Spleen (tissue), 11 donors: ENCODE measurements around the gene ABI3BP. TPM values are rescaled to one million over a fixed set of nuclear protein-coding genes. Genes with fewer than 3 reads are reported as not detected.

Experiments used
- DNase-seq: peaks from one replicate; pipeline ENCODE4 v3.0.0-alpha.2; 2020
- H3K27ac ChIP-seq, 8 donors: fragments of 200-600 bp; sonication (generic) in 7 of 8; 1 replicate in 4 of 8; 2 replicates in 4 of 8; pipeline versions ENCODE4 v1.5.0 to v1.8.0; 2016 to 2021; ENCODE audit warnings: inconsistent platforms in 4 of 8, mild to moderate bottlenecking in 4 of 8, moderate library complexity in 1 of 8
- H3K27me3 ChIP-seq, 7 donors: fragments of 200-600 bp; sonication (generic) in 6 of 7; replicated peaks in 1 of 7; 1 replicate in 4 of 7; 2 replicates in 3 of 7; pipeline versions ENCODE4 v1.5.0 to v1.8.0; 2016 to 2021; ENCODE audit warnings: inconsistent platforms in 3 of 7, mild to moderate bottlenecking in 1 of 7
- H3K36me3 ChIP-seq, 6 donors: fragments of 200-600 bp; sonication (generic) in 5 of 6; 1 replicate in 4 of 6; 2 replicates in 2 of 6; pipeline versions ENCODE4 v1.5.0 to v1.8.0; 2016 to 2021; ENCODE audit warnings: inconsistent platforms in 2 of 6
- H3K4me1 ChIP-seq, 6 donors: fragments of 200-600 bp; sonication (generic) in 5 of 6; 1 replicate in 3 of 6; 2 replicates in 3 of 6; pipeline versions ENCODE4 v1.5.0 to v1.8.0; 2016 to 2021; ENCODE audit warnings: inconsistent platforms in 3 of 6
- H3K4me3 ChIP-seq, 8 donors: fragments of 200-600 bp; sonication (generic) in 7 of 8; 1 replicate in 4 of 8; 2 replicates in 4 of 8; pipeline versions ENCODE4 v1.5.0 to v1.8.0; 2016 to 2021; ENCODE audit warnings: inconsistent platforms in 4 of 8, mild to moderate bottlenecking in 4 of 8, moderate library complexity in 2 of 8
- H3K9me3 ChIP-seq, 8 donors: fragments of 200-600 bp; sonication (generic) in 7 of 8; 1 replicate in 4 of 8; 2 replicates in 4 of 8; pipeline versions ENCODE4 v1.5.0 to v1.8.0; 2016 to 2021; ENCODE audit warnings: inconsistent platforms in 4 of 8
- POLR2A ChIP-seq, 3 donors: fragments of 450-650 bp; IDR thresholded peaks; one replicate each; pipeline ENCODE4 v1.5.1; 2017; ENCODE audit warnings: antibody characterized with exemption in 3 of 3, mild to moderate bottlenecking in 1 of 3
- POLR2AphosphoS5 ChIP-seq, 3 donors: sonication (generic); formaldehyde crosslinking; IDR thresholded peaks; one replicate each; pipeline ENCODE4 v1.5.1; 2017; ENCODE audit warnings: antibody characterized with exemption in 3 of 3
- WGBS, 5 donors: extraction: QIAGEN DNeasy Blood & Tissue Kit in 3 of 5; methylation state at CpG; one replicate each; pipeline versions ENCODE4 v1.1.5 to v1.1.7; 2013 to 2018; 5-methylcytosine and 5-hydroxymethylcytosine counted together
- intact Hi-C: fragments of 100-400 bp; cut with DNase I; formaldehyde crosslinking; loops from one replicate; pipeline ENCODE4 v1.15.0; 2023; ENCODE audit warnings: low total_unique reads
- polyA plus RNA-seq, 3 donors: library from polyadenylated mRNA; stranded (reverse); fragments of 200-250 nt; gene quantifications; one replicate each; pipeline ENCODE4 v1.2.1, GENCODE V29; 2013
- total RNA-seq, 7 donors: library from RNA; depleted of rRNA in 3 of 7; stranded (reverse); fragments of >200 nt in 3 of 7; fragmentation: NEBNext Ultra II Directional in 4 of 7; extraction: Animal tissue kit (Norgen Biotek cat#: 25700) in 4 of 7; gene quantifications; one replicate each; pipeline versions ENCODE4 v1.1.0 to v1.2.1, GENCODE V29; 2016 to 2021
- TF ChIP-seq, protein P1 (sequence below), 11 experiments: fragments of 200-600 bp in 7 of 11; fragments of 450-650 bp in 4 of 11; sonication (generic) in 4 of 11; IDR thresholded peaks in 8 of 11; conservative IDR thresholded peaks in 3 of 11; 1 replicate in 7 of 11; 2 replicates in 4 of 11; pipeline versions ENCODE4 v1.4.0 to v1.8.0; 2016 to 2021; ENCODE audit warnings: antibody characterized with exemption in 11 of 11, inconsistent platforms in 4 of 11, mild to moderate bottlenecking in 1 of 11
- donor health status: healthy with polysubstance abuse.
- donor health status: DM: no; HTN: no; CAD: no; lungs with moderate emphysema.
- donor health status: DM: no; HTN: no; CAD: no.
- donor health status: Bipolar disorder and iron deficiency.
- donor health status: healthy.
- donor health status: DM: no; HTN: no; CAD: no.
- donor health status: DM: yes; HTN: yes; CAD: no.

ABI3BP gene
- total and polyA plus RNA-seq, 10 donors = 4.2 to 29.9 (median 16.3) TPM

GRCh38 chr3:100813828-100814227, 179.4 kb downstream of the ABI3BP start:
- 84 to 92% (median 89%) methylated on average over 2 of the region's 2 CpGs for WGBS, 5 donors
- no peak for DNase-seq
- intact Hi-C loops = no loop called here

DNA sequence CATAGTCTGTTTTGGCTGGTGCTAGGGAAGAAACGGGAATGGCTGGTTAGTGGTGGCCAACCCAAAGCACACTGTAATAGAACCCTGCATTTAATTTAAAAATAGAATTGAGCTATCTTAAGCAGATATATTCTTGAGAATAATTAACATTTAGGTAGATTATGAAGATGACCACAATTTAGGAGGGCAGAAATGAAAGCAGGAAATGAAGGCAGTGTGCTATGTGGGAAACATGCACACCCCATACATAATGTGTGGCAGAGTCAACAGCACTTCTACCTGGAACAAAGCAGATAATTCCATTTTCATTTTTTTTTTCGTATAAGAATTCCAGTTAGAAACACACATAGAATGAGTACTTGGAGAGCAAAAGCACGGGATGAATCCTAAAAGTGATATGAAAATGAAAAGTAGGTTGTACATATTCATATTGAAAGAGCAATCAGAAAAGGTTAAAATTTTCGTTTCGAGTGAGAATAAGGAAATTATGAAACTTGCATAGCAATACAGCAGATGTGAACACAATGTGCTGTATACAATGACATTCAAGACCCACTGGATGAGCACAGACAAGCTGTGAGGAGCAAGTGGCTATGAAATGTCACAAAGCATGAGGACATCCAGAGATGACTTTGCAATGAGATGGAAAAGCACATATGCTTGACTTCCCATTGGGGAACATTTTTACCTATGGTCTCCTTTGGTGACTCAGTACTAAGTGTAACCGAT, 181.3 kb downstream of the ABI3BP start:
- TF ChIP-seq POLR2A (IDR thresholded peaks at IDR 0.05) (no peak), POLR2AphosphoS5 (IDR thresholded peaks at IDR 0.05) (no peak)
- TF ChIP-seq, protein P1, sequence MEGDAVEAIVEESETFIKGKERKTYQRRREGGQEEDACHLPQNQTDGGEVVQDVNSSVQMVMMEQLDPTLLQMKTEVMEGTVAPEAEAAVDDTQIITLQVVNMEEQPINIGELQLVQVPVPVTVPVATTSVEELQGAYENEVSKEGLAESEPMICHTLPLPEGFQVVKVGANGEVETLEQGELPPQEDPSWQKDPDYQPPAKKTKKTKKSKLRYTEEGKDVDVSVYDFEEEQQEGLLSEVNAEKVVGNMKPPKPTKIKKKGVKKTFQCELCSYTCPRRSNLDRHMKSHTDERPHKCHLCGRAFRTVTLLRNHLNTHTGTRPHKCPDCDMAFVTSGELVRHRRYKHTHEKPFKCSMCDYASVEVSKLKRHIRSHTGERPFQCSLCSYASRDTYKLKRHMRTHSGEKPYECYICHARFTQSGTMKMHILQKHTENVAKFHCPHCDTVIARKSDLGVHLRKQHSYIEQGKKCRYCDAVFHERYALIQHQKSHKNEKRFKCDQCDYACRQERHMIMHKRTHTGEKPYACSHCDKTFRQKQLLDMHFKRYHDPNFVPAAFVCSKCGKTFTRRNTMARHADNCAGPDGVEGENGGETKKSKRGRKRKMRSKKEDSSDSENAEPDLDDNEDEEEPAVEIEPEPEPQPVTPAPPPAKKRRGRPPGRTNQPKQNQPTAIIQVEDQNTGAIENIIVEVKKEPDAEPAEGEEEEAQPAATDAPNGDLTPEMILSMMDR (IDR thresholded peaks at IDR 0.05 in 8 of 11, conservative IDR thresholded peaks at IDR 0.05 in 3 of 11) = no peak
- H3K27ac ChIP-seq = no peak overlapping the region
- no peak overlapping the region for H3K4me3 ChIP-seq
- no peak for DNase-seq
- no peaks in the 10 kb centered on the region for H3K4me1 ChIP-seq
- no peaks in the 10 kb centered on the region for H3K9me3 ChIP-seq
- H3K27me3 ChIP-seq = no peaks in the 10 kb centered on the region
- H3K36me3 ChIP-seq = no peaks in the 10 kb centered on the region
- intact Hi-C loops = no loop called here
- WGBS, 5 donors = 74 to 84% (median 77%) methylated on average over 6 of the region's 6 CpGs

More at GRCh38 chr3:100813828-100814227, 179.4 kb downstream of the ABI3BP start:
- H3K27me3 ChIP-seq = no peaks in the 10 kb centered on the region
- TF ChIP-seq POLR2A (IDR thresholded peaks at IDR 0.05) = no peak
- TF ChIP-seq, protein P1 (IDR thresholded peaks at IDR 0.05 in 8 of 11, conservative IDR thresholded peaks at IDR 0.05 in 3 of 11) = no peak
- no peak for TF ChIP-seq POLR2AphosphoS5 (IDR thresholded peaks at IDR 0.05)
- H3K4me3 ChIP-seq = no peak overlapping the region
- no peaks in the 10 kb centered on the region for H3K4me1 ChIP-seq
- no peaks in the 10 kb centered on the region for H3K36me3 ChIP-seq
- H3K9me3 ChIP-seq = no peaks in the 10 kb centered on the region
- H3K27ac ChIP-seq = no peak overlapping the region

DNA sequence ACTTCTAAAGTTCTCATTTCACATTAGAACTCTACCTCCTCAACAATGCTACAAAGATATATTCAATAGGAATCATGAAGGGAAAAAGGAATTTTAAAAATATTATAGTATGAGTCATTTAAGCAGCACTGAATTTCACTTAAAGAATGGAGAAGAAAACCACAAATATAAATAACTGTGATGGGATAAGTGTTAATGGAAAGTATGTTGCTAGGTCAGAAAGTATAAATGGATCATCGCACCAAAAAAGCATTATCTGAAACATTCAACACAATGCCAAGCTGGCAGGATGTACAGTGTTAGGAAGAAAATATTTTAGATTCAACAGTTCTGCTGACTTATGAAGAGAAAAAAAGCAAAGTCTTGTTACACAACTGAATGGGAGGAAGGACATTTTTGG, 182.6 kb downstream of the ABI3BP start:
- intact Hi-C loops = no loop called here
- DNase-seq = no peak
- Histone ChIP-seq H3K9me3 (no peaks in the 10 kb centered on the region), H3K4me1 (no peaks in the 10 kb centered on the region), H3K4me3 (no peak overlapping the region), H3K27me3 (no peaks in the 10 kb centered on the region), H3K36me3 (no peaks in the 10 kb centered on the region), H3K27ac (no peak overlapping the region)
- TF ChIP-seq POLR2A (IDR thresholded peaks at IDR 0.05) = no peak
- TF ChIP-seq, protein P1 (IDR thresholded peaks at IDR 0.05 in 8 of 11, conservative IDR thresholded peaks at IDR 0.05 in 3 of 11) = no peak
- no peak for TF ChIP-seq POLR2AphosphoS5 (IDR thresholded peaks at IDR 0.05)
- 78 to 98% (median 90%) methylated on average over 1 of the region's 1 CpG for WGBS, 5 donors

DNA sequence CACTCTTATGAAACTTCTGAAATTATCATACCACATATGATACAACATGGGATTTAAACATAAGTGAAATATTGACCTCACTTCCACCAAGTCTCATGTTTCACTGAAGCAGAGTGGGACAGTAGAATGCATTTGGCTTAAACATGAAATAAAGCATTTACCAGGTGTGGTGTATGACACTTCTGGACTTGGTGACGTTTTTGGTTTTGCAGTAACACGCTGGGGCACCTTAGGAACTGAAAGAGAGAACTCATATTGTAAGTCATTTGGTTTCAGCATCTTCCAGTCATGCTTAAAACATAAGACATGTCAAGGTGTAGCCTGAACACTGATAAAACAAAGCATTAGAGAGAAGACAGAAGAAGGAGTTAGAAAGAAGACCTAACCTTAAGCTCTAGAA, 188.6 kb downstream of the ABI3BP start:
- no peaks in the 10 kb centered on the region for H3K9me3 ChIP-seq
- 56 to 71% (median 68%) methylated on average over 2 of the region's 2 CpGs for WGBS, 5 donors
- H3K27ac ChIP-seq = no peak overlapping the region
- TF ChIP-seq, protein P1 (IDR thresholded peaks at IDR 0.05 in 8 of 11, conservative IDR thresholded peaks at IDR 0.05 in 3 of 11) = no peak
- no peak for TF ChIP-seq POLR2AphosphoS5 (IDR thresholded peaks at IDR 0.05)
- no peak for TF ChIP-seq POLR2A (IDR thresholded peaks at IDR 0.05)
- no peaks in the 10 kb centered on the region for H3K36me3 ChIP-seq
- intact Hi-C loops = no loop called here
- no peak for DNase-seq
- H3K27me3 ChIP-seq = no peaks in the 10 kb centered on the region
- no peaks in the 10 kb centered on the region for H3K4me1 ChIP-seq
- no peak overlapping the region for H3K4me3 ChIP-seq
